ENCODE measurements around the gene XPC. TPM values are rescaled to one million over a fixed set of nuclear protein-coding genes. Genes with fewer than 3 reads are reported as not detected.

Gene XPC
- polyA plus RNA-seq, 1 experiment, result 36.9 TPM

GRCh38 chr3:14127516-14128161 lies 50.8 kb downstream of the XPC start:
- DNase-seq (ENCODE audit: low read depth), result no peak
- Histone ChIP-seq H3K4me3 (ENCODE audit: low read depth, low read length) (no peak overlapping the region), H3K36me3 (ENCODE audit: control insufficient read depth, insufficient read depth, low read length) (peaks cover 35% of the 10 kb centered on the region), H3K27me3 (ENCODE audit: control insufficient read depth, insufficient read depth, low read length) (no peaks in the 10 kb centered on the region)
- ChIA-PET POLR2A (no interaction called here), CTCF (interaction anchor here (1.3 to 1.5 kb wide), 2 partner anchors 9 to 19 kb away, joined by 3 read pairs; no protein-coding TSS in a partner anchor)
- TF ChIP-seq CTCF (IDR thresholded peaks at IDR 0.05; ENCODE audit: insufficient read depth, low read depth, low read length), result no peak

GRCh38 chr3:14126887-14127505 lies 51.4 kb downstream of the XPC start:
- Histone ChIP-seq H3K4me3 (ENCODE audit: low read depth, low read length) (peak overlapping the region; percentile 89; the same call in 1 of the 2 replicates), H3K36me3 (ENCODE audit: control insufficient read depth, insufficient read depth, low read length) (peaks cover 31% of the 10 kb centered on the region), H3K27me3 (ENCODE audit: control insufficient read depth, insufficient read depth, low read length) (no peaks in the 10 kb centered on the region)
- ChIA-PET CTCF (interaction anchor here (1.5 to 2.5 kb wide), 4 partner anchors 8 to 230 kb away, joined by 3 to 8 read pairs (median 5); partner anchors contain the start of genes LSM3 and XPC), POLR2A (no interaction called here)
- DNase-seq (ENCODE audit: low read depth), result no peak
- TF ChIP-seq CTCF (IDR thresholded peaks at IDR 0.05; ENCODE audit: insufficient read depth, low read depth, low read length), result no peak

GRCh38 chr3:14126017-14126886 lies 52.1 kb downstream of the XPC start:
- CTCF ChIA-PET, result interaction anchor here (1.1 to 2.5 kb wide), 6 partner anchors 17 to 229 kb away, joined by 3 to 8 read pairs (median 7); partner anchors contain the start of genes LSM3 and XPC
- H3K4me3 ChIP-seq (ENCODE audit: low read depth, low read length), result peak overlapping the region; percentile 89
- no peaks in the 10 kb centered on the region for H3K27me3 ChIP-seq (ENCODE audit: control insufficient read depth, insufficient read depth, low read length)
- POLR2A ChIA-PET, result interaction anchor here (1.8 kb wide), 1 partner anchor 52 kb away, joined by 8 read pairs; the partner anchor contains the start of genes LSM3 and XPC
- no peak for DNase-seq (ENCODE audit: low read depth)
- peaks cover 27% of the 10 kb centered on the region for H3K36me3 ChIP-seq (ENCODE audit: control insufficient read depth, insufficient read depth, low read length)
- no peak for TF ChIP-seq CTCF (IDR thresholded peaks at IDR 0.05; ENCODE audit: insufficient read depth, low read depth, low read length)

GRCh38 chr3:14125193-14126016 lies 53.0 kb downstream of the XPC start:
- ChIA-PET CTCF (interaction anchor here (0.8 to 2.5 kb wide), 10 partner anchors 11 to 342 kb away, joined by 3 to 9 read pairs (median 7); partner anchors contain the start of genes LSM3 and XPC), POLR2A (interaction anchor here (0.5 to 1.8 kb wide), 5 partner anchors 49 to 645 kb away, joined by 3 to 8 read pairs (median 3); partner anchors contain the start of genes HDAC11, LSM3 and XPC)
- peak; percentile 81 for DNase-seq (ENCODE audit: low read depth)
- Histone ChIP-seq H3K27me3 (ENCODE audit: control insufficient read depth, insufficient read depth, low read length) (no peaks in the 10 kb centered on the region), H3K4me3 (ENCODE audit: low read depth, low read length) (peak overlapping the region; percentile 89), H3K36me3 (ENCODE audit: control insufficient read depth, insufficient read depth, low read length) (peaks cover 20% of the 10 kb centered on the region)
- peak; percentile 30; the same call in 1 of the 2 replicates for TF ChIP-seq CTCF (IDR thresholded peaks at IDR 0.05; ENCODE audit: insufficient read depth, low read depth, low read length)
